Stimulated activated CD4-positive, alpha-beta T cell treated with anti-CD3 and anti-CD28 coated beads, TNF-alpha, amount 100 ng/mL, for 24 hours (primary cell): ENCODE measurements around the gene SNRNP200.
"Not testable (repeated sequence)": the region's sequence is repeated elsewhere in the genome, so short reads cannot be mapped to it uniquely, and the experiment has no call there.

Experiments
- DNase-seq, 3 experiments: peaks; one replicate each; pipeline ENCODE4 v3.0.0-alpha.2; 2020; ENCODE audit warnings: low read depth in 3 of 3

Gene SNRNP200

DNA sequence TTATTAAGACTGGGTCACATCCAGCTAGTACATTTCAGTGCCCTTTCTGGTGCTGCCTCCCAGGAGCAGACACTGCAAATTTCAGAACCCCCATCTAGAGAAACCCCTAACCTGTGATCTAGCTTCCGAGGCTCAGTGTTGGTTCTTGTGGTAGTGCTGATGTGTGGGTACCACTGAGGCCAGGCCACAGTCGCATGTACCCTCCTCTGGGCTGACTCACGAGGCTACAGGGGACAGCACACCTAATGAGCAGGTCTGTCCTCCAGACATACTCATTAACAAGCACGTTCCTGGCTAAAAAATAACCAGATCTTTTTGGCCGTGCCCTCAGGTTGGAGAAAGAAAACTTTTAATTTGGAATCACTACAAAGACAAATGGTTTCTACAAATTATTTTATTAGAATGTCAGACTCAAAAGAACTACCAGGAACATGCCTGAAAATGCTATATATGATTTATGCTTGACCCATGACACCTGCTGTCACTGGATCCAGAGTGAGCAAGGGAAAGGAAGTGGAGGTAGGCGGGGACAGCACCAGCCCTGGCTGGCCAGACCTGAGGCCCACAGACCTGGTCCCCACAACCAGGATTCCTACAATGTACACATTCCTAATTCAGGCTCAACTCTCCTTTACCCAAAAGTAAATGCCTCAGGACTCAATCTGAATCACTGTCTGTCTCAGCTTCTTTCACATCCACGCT, 30.8 kb downstream of the SNRNP200 start:
- no peak for DNase-seq

DNA sequence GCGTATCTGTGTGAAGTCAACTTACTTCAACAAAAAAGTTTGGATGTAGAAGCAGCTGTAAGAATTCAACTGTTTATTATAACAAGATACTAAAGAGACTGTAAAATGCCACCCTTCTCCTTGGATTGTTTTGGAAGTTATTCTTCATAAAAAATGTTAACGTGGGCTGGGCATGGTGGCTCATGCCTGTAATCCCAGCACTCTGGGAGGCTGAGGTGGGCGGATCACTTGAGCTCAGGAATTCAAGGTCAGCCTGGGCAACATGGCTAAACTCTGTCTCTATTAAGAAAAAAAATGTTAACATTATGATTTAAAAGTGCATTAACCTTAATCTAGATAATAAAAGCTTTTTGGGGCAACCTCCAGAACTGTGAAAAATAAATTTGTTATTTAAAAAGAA, 31.6 kb downstream of the SNRNP200 start:
- no peak for DNase-seq

DNA sequence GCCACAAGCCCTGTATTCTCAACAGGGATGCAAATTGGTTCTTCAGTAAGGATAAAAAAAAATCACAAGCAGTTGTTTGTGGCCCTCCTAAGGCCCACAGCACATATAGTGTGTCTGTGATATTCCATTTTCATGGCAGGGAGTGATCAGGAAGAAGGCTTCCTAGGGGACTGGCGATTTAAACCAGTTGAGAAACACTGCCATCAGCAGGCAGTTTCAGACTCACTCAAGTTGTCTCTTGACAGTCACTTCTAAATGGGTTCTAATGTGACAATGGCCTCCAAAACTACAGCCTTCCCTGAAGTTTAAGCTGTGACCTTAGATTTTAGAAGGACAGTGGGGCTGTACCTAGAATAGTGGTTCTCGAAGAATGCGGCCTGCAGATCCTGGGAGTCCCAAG, 33.4 kb downstream of the SNRNP200 start:
- DNase-seq, result no peak

DNA sequence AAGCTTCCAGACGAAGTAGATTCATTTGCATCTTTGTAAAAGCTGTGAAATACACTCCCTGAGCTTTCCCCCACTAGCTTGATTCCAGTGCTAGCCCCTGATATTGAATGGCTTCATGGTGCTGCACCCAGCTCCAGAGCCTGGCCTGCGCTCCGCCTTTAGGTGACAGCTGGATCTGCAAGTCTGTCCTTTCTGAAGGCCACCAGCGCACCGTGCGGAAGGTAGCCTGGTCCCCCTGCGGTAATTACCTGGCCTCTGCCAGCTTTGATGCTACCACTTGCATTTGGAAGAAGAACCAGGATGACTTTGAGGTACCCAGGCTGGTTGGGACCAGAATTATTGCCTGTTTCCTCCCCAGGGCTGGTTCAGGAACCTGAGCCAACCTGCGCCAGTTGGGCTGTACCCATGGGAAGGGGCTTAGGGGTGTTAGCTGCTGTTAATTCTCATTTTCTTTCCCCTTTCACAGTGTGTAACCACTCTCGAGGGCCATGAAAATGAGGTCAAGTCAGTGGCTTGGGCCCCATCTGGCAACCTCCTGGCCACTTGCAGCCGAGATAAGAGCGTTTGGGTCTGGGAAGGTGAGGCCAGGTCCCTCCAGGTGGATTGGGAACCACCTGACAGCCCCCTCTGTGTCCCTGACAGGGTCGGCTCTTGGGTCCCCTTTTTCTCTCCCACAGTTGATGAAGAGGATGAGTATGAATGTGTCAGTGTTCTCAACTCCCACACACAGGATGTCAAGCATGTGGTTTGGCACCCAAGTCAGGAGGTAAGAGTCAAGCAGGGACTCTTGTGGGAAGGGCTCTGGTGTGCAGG, 38.0 kb downstream of the SNRNP200 start:
- DNase-seq, result peak in 2 of 3 experiments; percentile 4 to 49

DNA sequence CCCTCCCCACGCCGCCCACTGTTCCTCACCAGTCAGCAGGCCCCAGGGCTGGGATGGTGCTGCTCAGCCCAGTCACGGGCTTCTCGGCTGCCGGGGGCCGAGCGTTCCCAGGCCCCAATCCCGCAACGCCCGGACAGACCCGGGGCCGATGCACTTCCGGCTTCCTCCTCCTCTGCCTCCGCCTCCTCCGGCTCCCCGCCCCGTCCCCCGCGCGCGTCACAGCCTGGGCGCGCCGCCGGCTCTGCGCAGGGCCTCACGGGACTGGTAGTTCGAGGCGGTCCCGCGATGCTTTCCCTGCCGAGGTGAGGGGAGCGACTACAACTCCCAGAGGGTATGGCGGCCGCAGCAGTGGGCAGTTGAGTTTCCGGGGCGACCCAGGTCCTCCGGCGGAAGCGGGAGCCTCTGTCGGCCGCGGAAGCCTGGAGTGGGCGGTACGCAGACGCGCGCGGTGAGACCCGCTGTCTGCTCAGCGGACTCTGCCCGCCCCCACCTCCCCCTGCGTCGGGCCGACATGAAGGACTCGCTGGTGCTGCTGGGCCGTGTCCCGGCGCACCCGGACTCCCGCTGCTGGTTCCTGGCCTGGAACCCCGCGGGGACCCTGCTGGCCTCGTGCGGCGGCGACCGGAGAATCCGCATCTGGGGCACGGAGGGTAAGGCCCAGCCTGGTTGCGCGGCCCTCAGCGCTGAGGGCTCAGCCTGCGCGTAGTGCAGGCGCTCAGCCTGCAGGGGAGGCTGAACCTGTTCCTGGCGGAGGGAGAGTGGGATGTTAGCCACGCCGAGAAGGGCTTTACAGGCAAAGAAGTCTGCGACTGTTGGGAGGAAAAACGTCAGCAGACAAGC, 39.3 kb downstream of the SNRNP200 start, which contains the start of the genes CIAO1 and TMEM127:
CIAO1 (plus strand) TSS at position 386 of the 840 bp plus-strand sequence; CDS start at position 512, 126 bp downstream.
TMEM127 (minus strand) TSS at position 158 of the 840 bp plus-strand sequence. CDS start 616 bp downstream, outside the sequence.
- peak; percentile 96 to 99 (median 97) for DNase-seq

DNA sequence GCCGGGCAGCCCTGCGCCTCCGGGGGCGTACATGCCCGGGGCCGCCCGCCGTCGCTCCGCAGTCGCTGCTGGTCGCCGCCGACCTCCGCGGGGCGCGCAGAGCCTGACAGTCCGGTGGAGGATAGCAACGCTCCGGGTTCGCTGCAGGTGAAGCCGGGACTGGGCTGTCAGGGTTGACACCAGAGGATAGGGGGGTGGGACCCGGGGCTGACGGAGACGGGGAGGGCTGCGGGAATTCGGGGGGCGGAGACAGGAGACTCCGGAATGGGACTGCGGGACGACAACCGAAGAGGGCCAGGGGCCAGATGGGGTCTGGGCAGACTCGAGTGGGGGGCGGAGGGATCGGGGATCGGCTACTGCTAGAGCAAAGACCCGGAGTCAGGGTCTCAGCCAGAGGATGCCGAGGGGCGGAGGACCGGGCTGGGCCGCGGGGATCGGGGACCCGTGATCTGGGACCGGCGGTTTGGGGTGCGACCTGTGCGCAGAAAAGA, 40.0 kb downstream of the SNRNP200 start:
- peak in 1 of 3 experiments; percentile 25 for DNase-seq

DNA sequence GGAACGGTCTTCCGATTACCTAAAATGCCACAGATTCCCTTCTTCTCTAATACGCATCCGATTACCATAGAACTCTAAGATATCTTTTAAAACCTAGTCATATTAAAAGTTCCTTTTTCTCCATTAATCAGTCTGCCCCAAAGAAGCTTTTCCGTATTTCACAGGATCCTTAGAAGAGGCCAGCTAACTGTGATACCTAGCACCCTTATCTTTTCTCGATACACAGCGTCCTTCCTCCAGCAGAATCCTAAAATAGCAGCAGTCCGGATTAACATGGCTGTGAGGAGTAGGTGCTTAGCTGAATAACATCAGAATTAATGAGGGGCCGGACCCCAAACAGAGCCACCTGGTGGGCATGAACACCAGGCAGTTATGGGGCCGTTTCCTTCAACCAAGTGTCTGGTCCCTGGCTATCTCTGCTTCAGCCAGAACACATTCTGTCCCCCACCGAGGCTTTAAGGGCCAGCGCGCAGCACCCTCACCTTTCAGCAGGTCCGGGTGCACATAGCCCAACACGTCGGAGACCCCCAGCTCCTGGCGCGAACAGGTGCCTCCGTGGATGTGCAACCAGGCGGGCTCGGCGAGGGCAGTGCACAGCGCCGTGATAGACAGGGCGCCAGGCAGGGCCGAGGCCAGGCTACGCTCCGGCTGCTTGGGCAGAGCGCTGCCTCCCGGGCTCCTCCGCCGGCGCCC, 40.5 kb downstream of the SNRNP200 start:
- no peak for DNase-seq

DNA sequence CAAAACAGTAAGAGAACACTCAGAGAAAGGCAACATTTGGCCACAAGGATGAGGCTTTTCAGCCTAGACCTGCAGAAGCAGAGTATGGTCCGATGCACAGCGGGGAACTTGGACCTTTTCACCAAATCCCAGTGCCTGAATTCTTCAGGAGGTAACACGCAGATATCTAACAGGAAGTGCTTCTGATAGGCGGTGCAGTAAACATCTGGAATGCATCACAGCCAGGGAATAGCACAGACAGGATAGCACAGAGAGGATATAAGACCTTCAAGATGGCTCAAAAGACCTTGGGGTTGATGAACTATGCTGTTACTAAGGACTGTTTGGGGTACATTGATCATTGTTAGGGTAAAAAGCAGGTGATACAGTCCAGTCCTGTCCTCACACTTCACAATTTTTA, 41.3 kb downstream of the SNRNP200 start:
- no peak for DNase-seq

DNA sequence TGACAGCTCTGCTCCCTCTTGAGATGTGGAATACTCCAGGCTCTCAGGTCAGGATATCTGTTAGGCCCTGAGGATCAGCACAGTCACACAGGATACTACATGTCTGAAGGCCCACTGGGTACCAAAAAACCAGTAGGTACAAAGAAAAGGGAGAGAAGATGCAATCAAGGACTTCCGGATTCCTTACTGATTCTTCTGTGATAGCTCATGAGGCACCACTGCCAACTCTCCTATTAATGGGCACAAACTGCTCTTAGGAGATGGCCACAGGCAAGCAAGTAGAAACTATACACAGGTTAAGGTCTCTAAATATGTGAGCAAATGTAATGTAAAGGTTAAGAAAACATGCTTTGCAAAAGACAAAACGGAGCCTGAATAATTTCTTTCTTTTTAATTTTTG, 43.0 kb downstream of the SNRNP200 start:
- no peak for DNase-seq

DNA sequence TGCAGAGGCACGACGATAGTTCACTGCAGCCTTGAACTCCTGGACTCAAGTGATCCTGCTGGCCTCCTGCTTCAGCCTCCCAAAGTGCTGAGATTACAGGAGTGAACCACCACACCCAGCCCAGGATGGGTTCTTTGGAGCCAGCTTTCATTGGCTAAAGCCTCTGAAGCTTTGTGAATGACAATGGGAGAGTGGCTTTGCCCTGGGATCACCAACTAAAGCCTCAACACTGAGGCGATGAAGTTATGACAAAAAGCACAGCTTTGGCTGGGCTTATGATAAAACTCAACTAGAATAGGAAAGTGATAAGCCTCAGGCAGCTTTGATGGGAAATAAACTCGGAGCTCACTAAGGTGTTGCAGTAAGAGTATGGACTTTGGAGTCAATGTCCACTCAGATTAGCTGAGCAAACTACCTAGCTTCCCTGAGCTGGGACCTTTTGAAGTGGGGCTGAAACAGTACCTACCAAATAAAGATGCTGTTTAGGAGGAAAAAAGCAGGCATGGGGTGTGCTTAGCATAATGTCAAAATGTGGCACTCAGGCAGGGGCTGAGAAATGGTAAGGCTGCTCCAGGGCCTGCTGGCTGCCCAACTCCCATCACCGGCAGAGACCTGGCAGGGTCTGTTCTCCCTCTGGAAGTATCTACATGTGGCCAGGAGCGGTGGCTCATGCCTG, 43.9 kb downstream of the SNRNP200 start:
- no peak for DNase-seq

DNA sequence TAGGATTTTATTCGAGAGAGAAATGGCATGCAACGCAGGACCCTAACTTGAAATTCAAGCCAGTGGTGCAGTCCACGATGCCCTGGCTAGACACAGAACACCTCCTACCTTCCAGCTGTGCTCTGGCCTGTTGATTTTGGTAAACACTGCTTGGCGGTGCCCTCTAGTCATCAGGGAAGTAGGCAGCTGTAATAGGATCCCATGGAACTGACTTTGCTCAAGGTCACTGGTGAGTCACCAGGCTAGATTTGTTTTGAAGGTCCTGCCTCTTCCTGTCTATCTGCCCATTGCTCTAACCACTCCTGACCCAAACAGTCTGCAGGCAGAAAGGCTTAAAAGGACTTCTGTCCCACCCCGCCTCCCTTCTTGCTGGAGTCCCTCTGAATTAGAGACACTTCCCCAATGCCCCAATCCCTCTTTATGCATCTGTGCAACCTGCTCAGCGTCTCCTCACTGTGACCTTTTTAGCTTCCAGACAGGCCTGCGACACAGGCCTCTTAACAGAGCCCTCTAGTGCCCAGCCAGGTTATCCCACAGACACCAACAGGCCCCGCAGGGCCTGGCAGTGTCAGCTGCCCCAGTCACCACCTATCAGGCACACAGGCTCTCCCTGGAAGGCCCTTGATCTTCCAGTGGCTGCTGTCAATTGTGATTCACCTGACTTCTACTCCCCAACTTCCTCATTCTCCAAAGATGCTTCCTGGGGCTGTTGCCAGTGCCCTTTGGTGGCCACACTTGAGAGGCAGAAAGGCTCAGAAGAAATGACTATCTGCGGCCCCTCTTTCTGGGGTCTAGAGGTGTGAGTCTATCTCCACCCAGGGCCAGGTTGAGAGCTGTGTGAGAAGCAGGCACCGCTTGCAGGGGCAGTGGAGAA, 44.7 kb downstream of the SNRNP200 start:
- DNase-seq, result peak in 1 of 3 experiments; percentile 22

DNA sequence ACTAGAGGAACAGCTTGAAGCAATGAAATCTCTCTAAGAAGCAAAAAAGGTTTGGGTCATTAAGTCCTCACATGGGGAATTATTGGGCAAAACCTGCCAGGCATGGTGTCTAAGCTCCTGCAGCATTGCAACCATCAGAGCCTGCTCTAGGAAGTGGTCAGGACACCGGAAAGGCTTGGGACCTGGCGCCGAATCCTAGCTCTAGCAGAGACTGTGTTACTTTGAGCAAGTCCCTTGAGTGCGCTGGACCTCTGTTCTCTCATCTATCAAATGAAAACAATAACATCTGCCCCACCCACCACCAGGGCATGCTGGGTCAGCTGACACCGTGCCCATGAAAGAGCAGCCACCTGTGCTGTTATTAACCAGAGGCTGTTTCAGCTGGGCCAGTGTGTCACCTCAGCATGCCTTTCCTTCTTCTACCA, 45.8 kb downstream of the SNRNP200 start:
- DNase-seq, result no peak

DNA sequence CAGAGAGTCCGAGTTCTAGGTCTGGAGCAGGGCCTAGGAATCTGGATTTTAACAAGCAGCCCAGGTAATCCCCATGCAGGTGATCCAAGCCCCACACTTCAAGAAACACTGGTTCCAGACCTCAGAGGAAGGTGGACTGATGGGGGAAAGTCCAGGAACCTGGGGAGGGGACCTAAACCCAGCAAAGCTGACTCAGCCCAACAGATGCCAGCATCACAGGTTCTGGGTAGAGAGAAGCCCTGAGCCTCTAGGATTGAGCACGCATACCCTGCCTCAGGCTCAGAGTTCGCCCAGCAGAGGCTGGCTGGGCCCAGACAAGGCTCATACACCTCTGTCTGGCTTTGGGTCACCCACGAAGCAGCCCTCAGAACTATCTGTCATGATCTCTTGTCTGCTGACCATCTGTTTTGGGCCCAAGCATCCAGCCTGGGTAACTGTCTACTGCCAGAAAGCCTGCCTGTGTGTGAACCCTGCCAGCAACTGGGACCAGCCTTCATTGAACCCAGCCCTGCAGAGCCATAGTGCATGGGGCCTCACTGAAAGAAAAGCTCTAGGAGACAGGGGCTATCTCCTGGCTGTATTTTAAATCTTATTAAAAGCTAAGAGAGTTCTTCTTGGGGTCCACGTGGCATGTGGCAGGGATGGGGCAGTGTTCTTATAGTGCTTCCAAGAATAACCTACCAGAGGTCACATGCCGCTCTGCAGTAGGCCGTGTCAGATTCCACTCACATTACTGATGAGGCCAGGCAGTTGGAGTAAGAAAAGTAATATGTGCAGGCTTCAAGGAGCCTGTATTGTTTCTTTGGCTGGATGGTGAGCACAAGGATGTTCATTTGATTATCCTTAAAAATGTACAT, 47.0 kb downstream of the SNRNP200 start:
- DNase-seq, result no peak

DNA sequence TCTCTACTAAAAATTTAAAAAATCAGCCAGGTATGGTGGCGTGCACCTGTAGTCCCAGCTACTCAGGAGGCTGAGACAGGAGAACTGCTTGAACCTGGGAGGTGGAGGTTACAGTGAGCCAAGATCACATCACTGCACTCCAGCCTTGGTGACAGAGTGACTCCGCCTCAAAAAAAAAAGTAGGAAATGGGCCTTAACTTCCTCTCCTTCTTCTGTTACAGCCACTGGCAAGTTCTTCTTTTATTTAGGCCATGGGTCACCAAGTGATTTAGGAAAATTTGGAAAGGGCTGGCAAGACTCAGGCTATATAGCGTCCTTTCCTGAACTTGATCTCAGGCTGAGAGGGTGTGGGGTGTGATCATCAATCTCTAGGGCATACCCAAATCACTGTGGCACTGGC, 47.6 kb downstream of the SNRNP200 start:
- not testable (repeated sequence) for DNase-seq

DNA sequence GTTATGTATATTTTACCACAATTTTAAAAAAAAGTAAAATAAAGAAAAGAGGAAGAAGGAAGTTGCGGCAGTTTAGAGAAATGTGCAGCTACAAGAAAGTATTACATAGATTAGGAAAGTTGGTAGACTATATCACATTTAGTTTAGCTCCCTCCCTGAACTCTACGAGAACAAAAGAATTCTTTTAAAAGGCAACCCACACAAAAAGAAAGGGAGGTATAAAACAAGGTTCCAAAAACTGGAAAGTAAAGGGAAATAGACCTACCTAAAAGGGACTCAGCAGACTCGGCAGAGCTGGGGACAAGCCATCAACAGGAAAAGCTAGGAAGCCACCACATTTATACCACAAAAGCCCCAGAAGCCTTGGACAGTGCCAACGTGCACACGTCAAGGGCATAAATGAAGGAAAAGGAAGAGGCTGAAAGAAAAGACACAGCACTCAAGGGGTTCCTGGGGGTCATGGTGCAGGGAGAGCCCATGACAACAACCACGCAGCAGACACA, 48.7 kb downstream of the SNRNP200 start:
- no peak for DNase-seq

DNA sequence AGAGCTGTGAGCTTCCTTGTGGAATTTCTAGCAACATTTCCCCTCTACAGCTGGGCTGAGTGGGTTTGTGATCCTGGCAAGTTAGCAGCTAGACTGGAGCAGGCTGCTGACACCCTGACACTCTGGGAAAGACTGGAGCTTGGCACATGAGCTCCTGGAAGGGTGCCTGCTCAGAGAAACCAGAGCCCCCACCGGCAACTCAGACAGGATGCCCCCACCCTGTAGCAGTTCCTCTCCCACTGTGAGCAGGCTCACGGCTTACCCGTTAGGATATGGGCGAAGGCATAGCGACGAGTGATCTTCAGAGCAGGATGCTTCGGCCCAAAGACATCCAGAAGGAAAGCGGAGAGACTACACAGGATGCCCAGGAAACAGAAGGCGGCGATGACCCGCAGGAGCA, 50.8 kb downstream of the SNRNP200 start:
- no peak for DNase-seq

DNA sequence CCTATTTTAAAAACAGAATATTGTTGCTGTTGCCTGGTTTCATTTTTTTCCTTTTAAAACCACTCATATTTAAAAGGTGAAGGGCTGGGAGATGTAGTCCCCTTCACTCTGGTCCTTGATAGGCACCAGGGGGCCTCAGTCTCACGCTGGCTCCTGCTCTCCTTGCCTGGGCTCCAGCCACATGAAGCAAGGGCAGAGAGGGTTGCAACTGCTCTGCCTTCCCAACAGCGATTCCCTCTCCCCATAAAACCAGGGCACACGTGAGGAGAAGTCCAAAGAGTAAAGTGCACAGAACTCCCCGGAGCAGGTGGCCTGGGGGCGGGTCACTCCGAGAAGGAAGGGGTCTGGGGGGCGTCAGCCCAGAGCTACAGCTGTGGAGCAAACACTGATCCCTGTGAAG, 52.3 kb downstream of the SNRNP200 start:
- DNase-seq, result no peak

DNA sequence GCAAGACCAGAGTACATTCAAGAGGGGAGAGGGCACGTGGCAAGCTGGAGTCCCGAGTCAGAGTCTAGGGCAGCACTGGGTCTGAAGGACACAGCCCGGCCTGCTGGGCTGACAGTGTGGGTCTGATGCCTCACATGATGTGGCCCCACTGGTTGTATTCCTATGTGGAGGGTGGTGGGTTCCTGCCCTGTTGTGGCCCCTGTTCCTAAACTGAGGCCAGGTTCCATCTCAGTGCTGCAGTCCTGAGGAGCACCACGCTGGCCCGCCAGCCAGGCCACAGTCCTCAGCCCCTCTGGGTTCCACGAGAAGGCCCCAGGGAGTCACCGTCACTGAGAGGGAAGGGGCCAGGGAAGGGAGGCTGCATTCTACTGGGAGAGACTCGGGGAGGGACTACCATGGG, 52.8 kb downstream of the SNRNP200 start:
- DNase-seq, result no peak
